SU-DHL-6 (cell line): ENCODE measurements around the gene CAP1.

Experiments used
- CTCF ChIP-seq: fragments of 200-600 bp; sonication (generic); IDR thresholded peaks from one replicate; pipeline ENCODE4 v1.5.1; 2017; ENCODE audit warnings: antibody characterized with exemption, mild to moderate bottlenecking, low read length, moderate library complexity; ENCODE audit not compliant: insufficient read depth, poor library complexity, severe bottlenecking
- EZH2phosphoT487 ChIP-seq: fragments of 200-600 bp; sonication (generic), shearing (Covaris generic); conservative IDR thresholded peaks from 2 replicates; pipeline ENCODE4 v1.6.1; 2018; ENCODE audit warnings: mild to moderate bottlenecking, antibody characterized with exemption, low read length, moderate library complexity, mixed read lengths

DNA sequence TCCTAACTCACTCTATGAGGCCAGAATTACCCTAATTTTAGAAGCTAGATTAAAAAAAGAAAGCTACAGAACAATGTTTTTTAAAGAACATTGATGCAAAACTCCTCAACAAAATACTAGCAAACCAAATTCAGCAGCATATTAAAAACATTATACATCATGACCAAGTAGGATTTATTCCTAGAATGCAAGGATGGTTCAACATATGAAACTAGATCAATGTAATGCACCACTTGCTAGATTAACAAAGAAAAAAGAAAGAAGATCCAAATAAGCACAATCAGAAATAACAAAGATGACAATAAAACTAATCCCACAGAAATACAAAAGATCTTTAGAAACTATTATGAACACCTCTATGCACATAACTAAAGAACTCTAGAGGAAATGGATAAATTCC, 69.9 kb downstream of the CAP1 start:
- TF ChIP-seq CTCF (no peak), EZH2phosphoT487 (no peak)
